ENCODE data around the gene IPO11.

Gene IPO11

DNA sequence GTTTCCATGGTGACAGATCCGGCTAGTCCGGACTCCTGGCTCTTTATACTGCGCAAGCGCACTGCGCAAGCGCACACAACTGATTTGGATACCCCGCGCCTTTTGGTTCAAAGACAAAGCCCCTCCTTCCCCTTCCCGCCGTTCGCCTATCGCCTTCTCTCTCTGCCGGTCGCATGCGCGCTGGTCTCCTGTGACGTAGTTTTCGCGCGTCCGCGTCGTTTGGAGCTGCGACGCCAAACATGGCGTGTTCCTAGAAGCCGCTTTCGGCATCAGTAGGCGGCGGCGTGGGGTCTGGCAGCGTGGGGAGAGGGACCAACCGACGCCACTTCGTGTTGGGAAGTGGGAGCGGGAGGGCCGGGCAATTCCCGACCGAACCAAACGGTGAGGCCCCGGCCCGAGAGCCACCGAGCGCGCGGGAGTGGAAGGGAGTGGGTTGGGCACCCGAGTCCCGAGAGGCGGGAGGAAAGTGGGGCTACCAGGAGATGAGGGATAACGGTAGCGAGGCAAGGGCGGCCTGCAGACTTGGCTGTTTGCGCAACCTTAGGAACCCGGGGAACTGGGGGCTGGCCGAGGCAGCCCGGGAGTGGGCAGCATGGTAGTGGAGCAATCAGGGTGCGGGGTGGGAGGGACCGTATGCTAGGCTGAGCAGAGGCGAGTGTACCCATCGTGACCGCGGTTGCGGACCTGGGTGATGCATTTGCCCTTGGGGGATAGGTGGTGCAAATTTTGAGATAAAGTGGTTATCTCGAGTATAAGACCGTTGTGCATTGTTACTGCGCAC is at the start of gene IPO11:
TSS of gene IPO11 (plus strand) at position 215 of the 781 bp plus-strand sequence. CDS start 24,517 bp downstream, outside the sequence.
- H3K27me3 ChIP-seq (ENCODE audit: control insufficient read depth in 2 of 2, insufficient read depth in 2 of 2, low read length in 2 of 2): no peaks in the 10 kb centered on the region
- H3K4me3 ChIP-seq (ENCODE audit: low read length in 2 of 2): peak within 1 kb of the TSS; percentile 97 to 98
- no peaks in the 10 kb centered on the region for H3K9me3 ChIP-seq (ENCODE audit: control insufficient read depth in 2 of 2, low read length in 2 of 2)
- H3K4me1 ChIP-seq (ENCODE audit: control insufficient read depth in 2 of 2, insufficient read depth in 2 of 2, low read length in 2 of 2): peaks cover 10 to 11% of the 10 kb centered on the region in 2 donors
- H3K27ac ChIP-seq (ENCODE audit: low read depth in 2 of 2, low read length in 2 of 2): peak within 1 kb of the TSS; percentile 34 to 61
- H3K36me3 ChIP-seq (ENCODE audit: control insufficient read depth in 2 of 2, insufficient read depth in 2 of 2, low read length in 2 of 2): no peaks in the 10 kb centered on the region
- H3K9ac ChIP-seq (ENCODE audit: low read depth in 1 of 2, low read length in 2 of 2): peak within 1 kb of the TSS; percentile 63 to 82

DNA sequence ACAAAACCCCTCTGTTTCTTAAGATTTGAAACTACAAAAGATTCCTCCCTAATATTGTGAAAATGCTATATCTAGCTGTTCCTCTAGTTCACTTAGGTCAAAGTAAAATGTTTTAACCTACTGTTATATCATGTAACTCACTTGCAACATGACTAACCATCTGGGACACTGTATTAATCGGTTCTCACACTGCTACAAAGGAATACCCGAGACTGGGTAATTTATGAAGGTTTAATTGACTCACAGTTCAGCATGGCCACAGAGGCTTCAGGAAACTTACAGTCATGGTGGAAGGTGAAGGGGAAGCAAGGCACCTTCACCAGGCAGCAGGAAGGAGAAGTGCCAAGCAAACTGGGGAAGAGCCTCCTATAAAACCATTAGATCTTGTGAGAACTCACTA is 43.5 kb upstream of the IPO11 start:
- Histone ChIP-seq H3K9me3 (ENCODE audit: control insufficient read depth in 2 of 2, low read length in 2 of 2) (no peaks in the 10 kb centered on the region), H3K27me3 (ENCODE audit: control insufficient read depth in 2 of 2, insufficient read depth in 2 of 2, low read length in 2 of 2) (no peaks in the 10 kb centered on the region), H3K4me1 (ENCODE audit: control insufficient read depth in 2 of 2, insufficient read depth in 2 of 2, low read length in 2 of 2) (no peaks in the 10 kb centered on the region), H3K4me3 (ENCODE audit: low read length in 2 of 2) (no peak overlapping the region), H3K9ac (ENCODE audit: low read depth in 1 of 2, low read length in 2 of 2) (no peak overlapping the region), H3K36me3 (ENCODE audit: control insufficient read depth in 2 of 2, insufficient read depth in 2 of 2, low read length in 2 of 2) (peaks cover 14 to 25% of the 10 kb centered on the region in 2 donors), H3K27ac (ENCODE audit: low read depth in 2 of 2, low read length in 2 of 2) (no peak overlapping the region)

GRCh38 chr5:62371409-62371808 is 41.2 kb upstream of the IPO11 start:
- Histone ChIP-seq H3K36me3 (ENCODE audit: control insufficient read depth in 2 of 2, insufficient read depth in 2 of 2, low read length in 2 of 2) (peaks cover 18 to 21% of the 10 kb centered on the region in 2 donors), H3K4me3 (ENCODE audit: low read length in 2 of 2) (no peak overlapping the region), H3K4me1 (ENCODE audit: control insufficient read depth in 2 of 2, insufficient read depth in 2 of 2, low read length in 2 of 2) (no peaks in the 10 kb centered on the region), H3K9ac (ENCODE audit: low read depth in 1 of 2, low read length in 2 of 2) (no peak overlapping the region), H3K27me3 (ENCODE audit: control insufficient read depth in 2 of 2, insufficient read depth in 2 of 2, low read length in 2 of 2) (no peaks in the 10 kb centered on the region), H3K9me3 (ENCODE audit: control insufficient read depth in 2 of 2, low read length in 2 of 2) (no peaks in the 10 kb centered on the region), H3K27ac (ENCODE audit: low read depth in 2 of 2, low read length in 2 of 2) (no peak overlapping the region)

- H3K4me3 ChIP-seq (ENCODE audit: low read length in 2 of 2): no peak overlapping the region
- H3K27me3 ChIP-seq (ENCODE audit: control insufficient read depth in 2 of 2, insufficient read depth in 2 of 2, low read length in 2 of 2): no peaks in the 10 kb centered on the region
- peaks cover 18 to 25% of the 10 kb centered on the region in 2 donors for H3K36me3 ChIP-seq (ENCODE audit: control insufficient read depth in 2 of 2, insufficient read depth in 2 of 2, low read length in 2 of 2)
Observed at GRCh38 chr5:62372600-62372999, 40.0 kb upstream of the IPO11 start.

GRCh38 chr5:62373382-62373781 is 39.2 kb upstream of the IPO11 start:
- H3K36me3 ChIP-seq (ENCODE audit: control insufficient read depth in 2 of 2, insufficient read depth in 2 of 2, low read length in 2 of 2): peaks cover 24 to 33% of the 10 kb centered on the region in 2 donors
- no peaks in the 10 kb centered on the region for H3K9me3 ChIP-seq (ENCODE audit: control insufficient read depth in 2 of 2, low read length in 2 of 2)
- H3K27ac ChIP-seq (ENCODE audit: low read depth in 2 of 2, low read length in 2 of 2): no peak overlapping the region
- no peak overlapping the region for H3K4me3 ChIP-seq (ENCODE audit: low read length in 2 of 2)
- H3K9ac ChIP-seq (ENCODE audit: low read depth in 1 of 2, low read length in 2 of 2): no peak overlapping the region
- no peaks in the 10 kb centered on the region for H3K27me3 ChIP-seq (ENCODE audit: control insufficient read depth in 2 of 2, insufficient read depth in 2 of 2, low read length in 2 of 2)
- no peaks in the 10 kb centered on the region for H3K4me1 ChIP-seq (ENCODE audit: control insufficient read depth in 2 of 2, insufficient read depth in 2 of 2, low read length in 2 of 2)

More at GRCh38 chr5:62372600-62372999, 40.0 kb upstream of the IPO11 start:
- H3K27ac ChIP-seq (ENCODE audit: low read depth in 2 of 2, low read length in 2 of 2): no peak overlapping the region
- H3K4me1 ChIP-seq (ENCODE audit: control insufficient read depth in 2 of 2, insufficient read depth in 2 of 2, low read length in 2 of 2): no peaks in the 10 kb centered on the region
- no peaks in the 10 kb centered on the region for H3K9me3 ChIP-seq (ENCODE audit: control insufficient read depth in 2 of 2, low read length in 2 of 2)
- no peak overlapping the region for H3K9ac ChIP-seq (ENCODE audit: low read depth in 1 of 2, low read length in 2 of 2)

DNA sequence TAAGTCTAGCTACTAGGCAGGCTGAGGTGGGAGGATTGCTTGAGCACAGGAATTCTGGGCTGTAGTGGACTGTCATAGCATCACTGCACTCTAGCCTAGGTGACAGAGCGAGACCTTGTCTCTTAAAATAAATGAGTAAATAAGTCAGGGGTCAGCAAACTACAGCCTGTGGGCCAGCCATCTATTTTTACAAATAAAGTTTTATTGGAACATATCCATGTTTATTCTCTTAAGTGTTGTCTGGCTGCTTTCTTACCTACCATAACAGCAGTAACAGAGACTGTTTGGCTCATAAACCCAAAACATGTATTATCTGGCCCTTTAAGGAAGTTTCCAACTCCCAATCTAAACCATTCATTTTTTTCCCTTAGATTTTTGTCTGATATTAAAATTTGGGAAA is 38.5 kb upstream of the IPO11 start:
- Histone ChIP-seq H3K27ac (ENCODE audit: low read depth in 2 of 2, low read length in 2 of 2) (no peak overlapping the region), H3K36me3 (ENCODE audit: control insufficient read depth in 2 of 2, insufficient read depth in 2 of 2, low read length in 2 of 2) (peaks cover 32 to 38% of the 10 kb centered on the region in 2 donors), H3K27me3 (ENCODE audit: control insufficient read depth in 2 of 2, insufficient read depth in 2 of 2, low read length in 2 of 2) (no peaks in the 10 kb centered on the region), H3K9ac (ENCODE audit: low read depth in 1 of 2, low read length in 2 of 2) (no peak overlapping the region), H3K4me3 (ENCODE audit: low read length in 2 of 2) (no peak overlapping the region), H3K4me1 (ENCODE audit: control insufficient read depth in 2 of 2, insufficient read depth in 2 of 2, low read length in 2 of 2) (no peaks in the 10 kb centered on the region), H3K9me3 (ENCODE audit: control insufficient read depth in 2 of 2, low read length in 2 of 2) (no peaks in the 10 kb centered on the region)

DNA sequence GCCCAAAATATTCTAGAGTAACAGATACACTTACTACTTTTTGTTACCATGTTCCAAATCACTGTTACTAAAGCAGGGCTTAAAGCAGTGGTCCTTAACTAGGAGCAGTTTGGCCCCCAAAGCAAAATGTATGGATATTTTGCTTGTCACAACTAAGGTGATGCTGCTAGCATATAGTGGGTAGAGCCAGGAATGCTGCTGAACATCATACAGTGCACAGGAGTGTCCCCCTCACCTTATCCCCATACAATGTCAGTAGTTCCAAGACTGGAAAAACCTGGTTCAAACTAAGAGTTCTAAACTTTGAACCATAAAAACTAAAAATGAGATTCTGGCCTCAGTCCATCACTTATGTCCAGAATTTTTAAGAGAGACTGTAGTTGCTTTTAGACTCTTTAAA is 36.9 kb upstream of the IPO11 start:
- no peak overlapping the region for H3K27ac ChIP-seq (ENCODE audit: low read depth in 2 of 2, low read length in 2 of 2)
- H3K9me3 ChIP-seq (ENCODE audit: control insufficient read depth in 2 of 2, low read length in 2 of 2): no peaks in the 10 kb centered on the region
- H3K36me3 ChIP-seq (ENCODE audit: control insufficient read depth in 2 of 2, insufficient read depth in 2 of 2, low read length in 2 of 2): peaks cover 41 to 49% of the 10 kb centered on the region in 2 donors
- no peak overlapping the region for H3K9ac ChIP-seq (ENCODE audit: low read depth in 1 of 2, low read length in 2 of 2)
- H3K27me3 ChIP-seq (ENCODE audit: control insufficient read depth in 2 of 2, insufficient read depth in 2 of 2, low read length in 2 of 2): no peaks in the 10 kb centered on the region
- no peak overlapping the region for H3K4me3 ChIP-seq (ENCODE audit: low read length in 2 of 2)
- no peaks in the 10 kb centered on the region for H3K4me1 ChIP-seq (ENCODE audit: control insufficient read depth in 2 of 2, insufficient read depth in 2 of 2, low read length in 2 of 2)

GRCh38 chr5:62376064-62376463 is 36.5 kb upstream of the IPO11 start:
- Histone ChIP-seq H3K36me3 (ENCODE audit: control insufficient read depth in 2 of 2, insufficient read depth in 2 of 2, low read length in 2 of 2) (peaks cover 45 to 52% of the 10 kb centered on the region in 2 donors), H3K4me3 (ENCODE audit: low read length in 2 of 2) (no peak overlapping the region), H3K27ac (ENCODE audit: low read depth in 2 of 2, low read length in 2 of 2) (no peak overlapping the region), H3K9me3 (ENCODE audit: control insufficient read depth in 2 of 2, low read length in 2 of 2) (no peaks in the 10 kb centered on the region), H3K27me3 (ENCODE audit: control insufficient read depth in 2 of 2, insufficient read depth in 2 of 2, low read length in 2 of 2) (no peaks in the 10 kb centered on the region), H3K9ac (ENCODE audit: low read depth in 1 of 2, low read length in 2 of 2) (no peak overlapping the region), H3K4me1 (ENCODE audit: control insufficient read depth in 2 of 2, insufficient read depth in 2 of 2, low read length in 2 of 2) (no peaks in the 10 kb centered on the region)

DNA sequence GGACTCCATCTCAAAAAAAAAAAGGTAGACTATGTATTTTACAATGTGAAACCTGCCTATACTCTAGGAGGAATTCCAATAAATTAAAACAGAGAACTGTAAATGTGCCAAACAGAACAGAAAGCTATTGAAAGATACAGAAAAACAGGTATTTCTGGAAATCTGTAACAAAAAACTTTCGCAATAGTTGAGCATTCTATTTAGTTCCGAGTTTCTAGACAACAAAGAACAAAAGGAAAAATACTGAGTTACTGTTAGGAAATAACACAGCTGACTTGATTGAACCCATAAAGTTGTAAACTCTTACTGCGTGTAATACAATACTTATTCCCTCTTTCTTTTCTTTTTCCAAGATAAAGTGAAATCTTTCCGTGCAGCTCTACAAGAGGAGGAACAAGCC is 27.4 kb upstream of the IPO11 start:
- H3K27ac ChIP-seq (ENCODE audit: low read depth in 2 of 2, low read length in 2 of 2): no peak overlapping the region
- H3K27me3 ChIP-seq (ENCODE audit: control insufficient read depth in 2 of 2, insufficient read depth in 2 of 2, low read length in 2 of 2): no peaks in the 10 kb centered on the region
- no peaks in the 10 kb centered on the region for H3K9me3 ChIP-seq (ENCODE audit: control insufficient read depth in 2 of 2, low read length in 2 of 2)
- H3K4me3 ChIP-seq (ENCODE audit: low read length in 2 of 2): no peak overlapping the region
- no peak overlapping the region for H3K9ac ChIP-seq (ENCODE audit: low read depth in 1 of 2, low read length in 2 of 2)
- peaks cover 50 to 52% of the 10 kb centered on the region in 2 donors for H3K36me3 ChIP-seq (ENCODE audit: control insufficient read depth in 2 of 2, insufficient read depth in 2 of 2, low read length in 2 of 2)
- H3K4me1 ChIP-seq (ENCODE audit: control insufficient read depth in 2 of 2, insufficient read depth in 2 of 2, low read length in 2 of 2): no peaks in the 10 kb centered on the region

DNA sequence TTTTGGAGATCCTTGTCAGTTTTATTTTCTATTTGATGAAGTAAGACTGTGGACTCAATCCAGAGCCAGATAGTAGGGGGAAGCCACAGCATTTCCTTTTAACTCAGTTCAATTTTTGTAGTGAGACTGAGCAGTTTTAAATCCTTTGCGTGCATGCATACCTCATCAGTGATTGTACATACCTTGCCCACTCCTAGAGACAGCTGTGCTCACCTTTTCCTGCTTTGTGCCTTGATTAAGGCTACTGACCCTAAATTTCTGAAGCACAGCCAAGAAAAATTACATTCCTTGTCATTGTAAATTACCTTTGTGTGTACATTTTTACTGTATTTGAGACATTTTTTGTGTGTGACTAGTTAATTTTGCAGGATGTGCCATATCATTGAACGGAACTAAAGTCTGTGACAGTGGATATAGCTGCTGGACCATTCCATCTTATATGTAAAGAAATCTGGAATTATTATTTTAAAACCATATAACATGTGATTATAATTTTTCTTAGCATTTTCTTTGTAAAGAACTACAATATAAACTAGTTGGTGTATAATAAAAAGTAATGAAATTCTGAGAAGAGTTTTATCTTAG is 26.7 kb upstream of the IPO11 start:
- peaks cover 49 to 50% of the 10 kb centered on the region in 2 donors for H3K36me3 ChIP-seq (ENCODE audit: control insufficient read depth in 2 of 2, insufficient read depth in 2 of 2, low read length in 2 of 2)
- no peak overlapping the region for H3K27ac ChIP-seq (ENCODE audit: low read depth in 2 of 2, low read length in 2 of 2)
- H3K9ac ChIP-seq (ENCODE audit: low read depth in 1 of 2, low read length in 2 of 2): no peak overlapping the region
- no peaks in the 10 kb centered on the region for H3K27me3 ChIP-seq (ENCODE audit: control insufficient read depth in 2 of 2, insufficient read depth in 2 of 2, low read length in 2 of 2)
- H3K9me3 ChIP-seq (ENCODE audit: control insufficient read depth in 2 of 2, low read length in 2 of 2): no peaks in the 10 kb centered on the region
- no peaks in the 10 kb centered on the region for H3K4me1 ChIP-seq (ENCODE audit: control insufficient read depth in 2 of 2, insufficient read depth in 2 of 2, low read length in 2 of 2)
- H3K4me3 ChIP-seq (ENCODE audit: low read length in 2 of 2): no peak overlapping the region
